ENCODE data around the gene GOT1.

GOT1 gene

GRCh38 chr10:99403674-99404073 is 26.8 kb downstream of the GOT1 start:
- TF ChIP-seq GLIS2 (tag by site-specific recombination; IDR thresholded peaks at IDR 0.05) (no peak), ZNF48 (tag by site-specific recombination; IDR thresholded peaks at IDR 0.05) (no peak), ZNF280C (tag by site-specific recombination; IDR thresholded peaks at IDR 0.05) (no peak), TCF7L2 (IDR thresholded peaks at IDR 0.05; ENCODE audit: borderline replicate concordance, low read depth, low read length) (no peak), ZNF837 (tag by site-specific recombination; IDR thresholded peaks at IDR 0.05) (no peak), ZBTB11 (tag by site-specific recombination; conservative IDR thresholded peaks at IDR 0.05; ENCODE audit: low read depth) (no peak), ZNF214 (tag by site-specific recombination; IDR thresholded peaks at IDR 0.05; ENCODE audit: borderline replicate concordance) (no peak), ZNF391 (tag by site-specific recombination; IDR thresholded peaks at IDR 0.05; ENCODE audit: borderline replicate concordance, low read depth) (no peak), BCL11A (tag by site-specific recombination; IDR thresholded peaks at IDR 0.05; ENCODE audit: low read depth) (no peak), IKZF3 (tag by site-specific recombination; IDR thresholded peaks at IDR 0.05) (no peak), PATZ1 (tag by site-specific recombination; IDR thresholded peaks at IDR 0.05) (no peak), ZNF777 (tag by site-specific recombination; IDR thresholded peaks at IDR 0.05; ENCODE audit: borderline replicate concordance) (no peak), MYNN (tag by site-specific recombination; IDR thresholded peaks at IDR 0.05; ENCODE audit: borderline replicate concordance) (no peak), ZNF26 (tag by site-specific recombination; IDR thresholded peaks at IDR 0.05) (no peak), ZNF624 (tag by site-specific recombination; IDR thresholded peaks at IDR 0.05) (no peak)
- CTCF ChIA-PET, result no interaction called here
- POLR2A ChIA-PET, result no interaction called here

GRCh38 chr10:99399664-99400063 is 30.8 kb downstream of the GOT1 start:
- H3K4me1 ChIP-seq (ENCODE audit: control insufficient read depth, insufficient read depth, low read length), result peaks cover 19% of the 10 kb centered on the region
- CTCF ChIA-PET, result interaction anchor here (1.5 kb wide), 1 partner anchor 36 kb away, joined by 3 read pairs; no protein-coding TSS in a partner anchor
- H3K36me3 ChIP-seq (ENCODE audit: control insufficient read depth in 2 of 2, insufficient read depth in 1 of 2, low read length in 2 of 2), result peaks cover 23 to 81% of the 10 kb centered on the region in 2 experiments
- POLR2A ChIA-PET, result no interaction called here
- no peaks in the 10 kb centered on the region for H3K9me3 ChIP-seq (ENCODE audit: control insufficient read depth, insufficient read depth, low read depth, low read length)
- no peak overlapping the region for H3K4me3 ChIP-seq (ENCODE audit: low read depth, low read length)
- H3K27ac ChIP-seq (ENCODE audit: extremely low read depth, low read depth, low read length), result no peak overlapping the region
- TF ChIP-seq ZNF266 (tag by site-specific recombination; IDR thresholded peaks at IDR 0.05; ENCODE audit: low read depth) (no peak), ZNF354C (tag by site-specific recombination; IDR thresholded peaks at IDR 0.05; ENCODE audit: borderline replicate concordance, low read depth) (no peak), ZNF529 (tag by site-specific recombination; IDR thresholded peaks at IDR 0.05; ENCODE audit: insufficient replicate concordance) (no peak), ZNF510 (tag by site-specific recombination; IDR thresholded peaks at IDR 0.05; ENCODE audit: insufficient replicate concordance) (no peak), KLF9 (tag by site-specific recombination; IDR thresholded peaks at IDR 0.05; ENCODE audit: low read depth) (no peak), KLF17 (tag by site-specific recombination; IDR thresholded peaks at IDR 0.05) (no peak)

More at GRCh38 chr10:99403674-99404073, 26.8 kb downstream of the GOT1 start:
- H3K36me3 ChIP-seq (ENCODE audit: control insufficient read depth in 2 of 2, insufficient read depth in 1 of 2, low read length in 2 of 2), result peaks cover 20 to 77% of the 10 kb centered on the region in 2 experiments; a peak in 2 of 3 replicates
- H3K27ac ChIP-seq (ENCODE audit: extremely low read depth, low read depth, low read length), result no peak overlapping the region
- no peaks in the 10 kb centered on the region for H3K4me1 ChIP-seq (ENCODE audit: control insufficient read depth, insufficient read depth, low read length)
- no peak overlapping the region for H3K4me3 ChIP-seq (ENCODE audit: low read depth, low read length)
- H3K9me3 ChIP-seq (ENCODE audit: control insufficient read depth, insufficient read depth, low read depth, low read length), result no peaks in the 10 kb centered on the region
